Ecto neural progenitor cell (in vitro differentiated cells): Measurements from ENCODE around the gene TRIM62.

Experiments used
- DNase-seq: peaks from one replicate; pipeline ENCODE4 v3.0.0-alpha.2; 2018; ENCODE audit warnings: low spot score

Gene TRIM62

DNA sequence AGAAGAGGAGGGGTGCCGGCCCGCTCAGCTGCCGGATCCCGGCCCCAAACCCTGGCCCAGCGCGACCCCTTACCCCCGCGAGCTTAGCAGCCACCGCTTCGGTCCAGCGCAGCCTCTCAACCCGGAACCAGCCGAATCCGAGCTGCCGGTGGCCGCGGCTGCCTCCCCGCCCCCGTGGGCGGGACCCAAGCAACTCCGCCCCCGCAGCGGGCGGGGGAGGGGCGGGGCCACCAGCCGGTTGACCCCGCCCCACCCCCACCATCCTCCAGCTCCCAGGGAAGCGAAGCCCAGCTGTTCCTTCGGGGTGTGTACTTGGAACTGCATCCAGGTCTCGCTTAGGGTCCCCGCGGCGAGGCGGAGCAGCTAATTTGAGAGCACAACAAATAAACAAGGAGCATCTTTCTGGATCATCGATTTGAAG, at the start of gene TRIM62:
TRIM62 (minus strand) TSS at position 123 of the 421 bp plus-strand sequence. CDS start 611 bp downstream, outside the sequence.
- peak; percentile 89 for DNase-seq

DNA sequence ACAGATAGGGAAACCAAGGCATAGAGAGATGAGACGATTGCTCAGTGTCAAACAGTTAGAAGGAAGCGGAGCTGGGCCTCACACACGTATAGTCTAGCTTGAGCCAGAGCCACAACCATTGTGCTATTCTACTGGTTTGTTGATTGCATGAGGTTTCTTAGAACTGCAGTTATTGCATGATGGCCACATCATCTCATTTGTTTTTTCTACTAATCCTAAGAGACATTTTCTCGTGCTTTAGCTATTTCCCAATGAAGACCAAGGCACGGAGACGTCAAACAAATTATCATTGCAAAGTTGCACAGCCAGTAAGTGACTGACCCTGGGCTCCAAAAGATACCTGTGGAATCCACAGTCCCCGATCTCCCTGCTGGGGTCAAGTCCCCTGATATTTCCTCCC, 49.3 kb upstream of the TRIM62 start:
- DNase-seq, result no peak

DNA sequence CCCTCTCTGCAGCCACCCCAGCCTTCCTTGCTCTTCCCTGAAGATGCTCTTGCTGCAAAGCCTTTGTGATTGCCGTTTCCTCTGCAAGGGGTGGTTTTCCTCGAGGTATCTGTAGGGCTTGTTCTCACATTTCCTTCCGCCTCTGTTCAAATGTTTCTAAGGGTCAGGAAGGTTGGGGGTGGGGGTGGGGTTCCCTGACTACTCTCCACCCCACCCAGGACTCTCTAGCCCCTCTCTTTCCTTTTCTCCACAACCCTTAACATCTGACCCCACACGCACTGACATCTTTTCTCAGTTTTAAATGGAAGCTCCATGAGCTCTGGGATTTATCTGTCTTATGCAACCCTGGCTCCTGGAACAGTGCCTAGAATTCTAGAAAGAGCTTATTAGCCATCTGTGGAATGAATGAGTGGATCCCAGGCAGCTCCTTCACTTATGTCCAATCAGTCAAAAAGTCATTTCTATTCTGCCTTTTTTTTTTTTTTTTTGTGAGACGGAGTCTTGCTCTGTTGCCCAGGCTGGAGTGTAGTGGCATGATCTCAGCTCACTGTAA, 47.2 kb upstream of the TRIM62 start:
- DNase-seq, result no peak

DNA sequence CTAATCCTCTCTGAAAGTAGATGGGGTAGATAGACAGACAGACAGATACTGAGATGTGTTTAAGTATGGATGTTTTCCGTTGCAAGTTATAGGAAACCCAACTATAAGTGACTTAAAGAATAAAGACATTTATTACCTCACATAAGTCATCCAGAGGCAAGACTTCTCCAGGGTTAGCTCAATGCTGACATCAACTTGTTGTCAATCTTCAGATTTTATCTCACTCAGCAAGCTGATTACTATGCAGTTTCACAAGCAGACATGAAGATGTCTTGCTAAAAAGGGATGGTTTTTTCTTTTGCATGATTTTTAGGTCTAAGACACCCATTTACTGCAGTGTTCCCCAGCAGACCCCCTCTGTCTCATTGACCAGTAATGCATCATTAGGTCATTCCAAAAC, 43.7 kb upstream of the TRIM62 start:
- DNase-seq, result no peak

DNA sequence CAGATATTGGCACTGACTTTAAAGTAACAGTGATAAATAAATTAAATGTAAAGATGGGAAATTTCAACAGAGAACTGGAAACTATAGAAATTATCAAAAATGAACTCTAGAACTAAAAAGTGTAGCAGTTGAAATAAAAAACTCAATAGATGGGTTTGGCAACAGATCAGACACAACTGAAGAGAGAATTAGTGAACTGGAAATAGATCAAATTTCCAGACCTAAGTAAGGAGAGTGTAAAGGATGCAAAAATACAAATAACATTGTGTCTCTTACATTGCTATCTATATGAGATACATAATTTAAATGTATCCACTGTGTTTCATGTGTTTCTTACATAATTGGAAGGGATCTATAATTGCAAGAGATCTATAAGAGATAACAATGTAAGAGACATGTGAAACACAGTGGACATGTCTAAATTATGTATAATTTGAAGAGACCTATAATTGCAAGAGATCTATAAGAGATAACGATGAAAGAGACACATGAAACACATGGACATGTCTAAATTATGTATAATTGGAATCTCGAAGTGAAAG, 42.4 kb upstream of the TRIM62 start:
- no peak for DNase-seq

DNA sequence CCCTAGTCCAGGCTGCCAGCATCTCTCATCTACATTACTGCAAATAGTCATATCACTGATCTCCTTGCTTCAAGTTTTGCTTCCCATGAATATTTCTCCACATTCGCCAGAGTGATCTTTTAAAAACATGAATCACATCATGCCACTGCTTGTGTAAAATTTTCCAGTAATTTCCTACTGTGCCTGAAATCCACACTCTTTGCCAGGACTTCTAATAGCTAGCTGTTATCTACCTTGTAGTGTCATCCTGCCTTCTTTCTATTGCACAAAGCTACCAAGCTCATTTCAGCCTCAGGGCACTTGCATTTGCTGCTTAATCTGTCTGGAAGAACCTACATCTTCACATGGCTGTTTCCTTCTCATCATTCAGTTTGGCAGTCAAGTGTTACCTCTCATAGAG, 40.5 kb upstream of the TRIM62 start:
- DNase-seq, result no peak

DNA sequence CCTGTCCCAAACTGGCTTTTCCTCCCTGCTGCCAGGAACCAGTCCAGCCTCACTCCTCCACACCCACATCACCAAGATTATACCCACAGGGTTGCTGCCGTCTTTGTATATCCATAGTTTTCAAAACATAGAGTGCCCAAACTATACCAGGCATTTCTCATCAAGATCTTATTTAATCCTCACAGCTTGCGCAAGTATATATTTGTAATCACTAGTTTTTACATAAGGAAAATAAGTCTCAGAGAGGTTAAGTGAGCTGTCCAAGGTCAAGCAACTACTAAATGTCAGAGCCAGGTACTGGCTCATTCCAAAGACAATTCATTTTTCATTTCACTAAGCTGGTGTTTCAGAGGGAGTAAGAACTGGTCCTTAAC, 39.5 kb upstream of the TRIM62 start:
- no peak for DNase-seq

DNA sequence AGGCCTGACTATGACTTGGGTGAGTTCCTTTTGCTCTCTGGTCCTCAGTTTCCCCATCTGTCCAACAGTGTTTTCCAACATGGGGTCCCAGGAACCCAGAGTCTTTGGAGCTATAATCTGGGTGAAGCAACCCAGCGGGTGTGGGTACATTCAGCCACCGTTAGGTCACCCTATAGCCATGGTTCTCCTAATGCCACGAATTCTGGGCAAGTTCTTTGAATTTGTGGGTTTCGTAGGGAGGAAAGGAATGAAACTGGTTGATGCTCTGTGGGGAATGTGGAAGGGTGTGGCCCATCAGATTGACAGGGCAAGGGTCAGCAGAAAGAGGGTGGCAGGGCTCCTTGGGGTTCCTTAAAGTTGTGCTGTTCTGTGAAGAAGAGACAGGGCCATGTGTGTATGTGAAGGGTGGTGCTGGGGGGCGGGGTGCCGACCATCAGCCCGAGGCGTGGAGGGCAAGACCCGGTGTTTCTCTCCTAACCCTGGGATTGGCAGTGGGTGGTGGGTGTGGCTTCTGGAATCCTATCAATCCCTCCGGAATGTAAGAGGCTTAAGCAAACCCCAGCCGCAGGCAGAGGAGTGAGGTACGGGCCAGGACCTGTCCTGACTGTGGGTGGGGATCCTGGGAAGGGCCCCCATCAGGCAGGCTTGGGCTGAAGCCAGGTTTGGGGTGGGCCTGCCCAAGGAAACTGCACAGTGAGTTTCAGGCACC, 39.0 kb upstream of the TRIM62 start:
- peak; percentile 68 for DNase-seq

DNA sequence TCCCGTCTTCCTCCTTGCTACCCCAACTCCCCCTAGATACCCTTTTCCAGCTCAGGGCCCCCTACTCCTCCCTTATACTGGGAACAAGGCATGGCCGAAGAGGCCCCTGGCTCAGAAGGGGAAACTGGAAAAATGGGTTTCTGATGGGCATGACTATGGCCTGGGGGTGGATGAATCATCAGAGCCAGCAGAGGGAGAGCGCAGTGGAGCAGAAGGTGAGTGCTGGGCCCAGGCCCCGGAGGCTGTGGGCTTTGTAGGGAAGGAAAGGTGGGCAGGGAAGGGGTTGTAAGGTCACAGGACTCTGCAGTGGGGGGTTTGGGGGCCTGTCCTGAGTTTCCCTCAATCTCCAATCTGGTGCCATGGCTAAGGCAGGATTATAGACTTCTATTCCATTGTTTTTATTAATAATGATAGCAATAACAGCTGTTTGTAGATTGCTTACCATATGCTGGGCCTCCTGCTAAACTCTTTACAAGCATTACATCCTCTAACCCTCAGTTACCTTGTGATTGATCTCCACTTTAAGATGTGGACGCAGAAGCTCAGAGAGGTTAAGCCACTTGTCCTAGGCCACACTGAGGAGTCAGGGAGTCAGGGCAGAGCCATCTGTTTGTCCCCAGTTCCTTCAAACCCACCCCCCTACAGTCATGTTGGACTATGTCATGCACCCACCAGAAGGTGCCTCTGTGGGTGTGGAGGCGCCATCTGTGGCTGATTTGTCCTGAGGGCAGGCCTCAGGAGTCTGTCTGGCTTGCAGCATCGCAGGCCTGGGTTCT, 38.2 kb upstream of the TRIM62 start:
- DNase-seq, result no peak

DNA sequence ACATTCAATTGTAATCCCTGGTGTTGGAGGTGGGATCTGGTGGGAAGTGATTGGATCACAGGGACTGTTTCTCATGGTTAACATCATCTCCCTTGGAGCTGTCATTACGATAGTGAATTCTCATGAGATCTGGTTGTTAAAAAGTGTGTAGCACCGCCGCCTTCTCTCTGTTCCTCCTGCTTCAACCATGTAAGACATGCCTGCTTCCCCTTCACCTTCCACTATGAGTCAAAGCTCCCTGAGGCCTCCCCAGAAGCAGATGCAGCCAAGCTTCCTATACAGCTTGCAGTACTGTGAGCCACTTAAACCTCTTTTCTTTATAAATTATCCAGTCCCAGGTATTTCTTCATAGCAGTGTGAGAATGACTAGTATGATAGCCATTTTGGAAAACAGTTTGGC, 30.1 kb upstream of the TRIM62 start:
- no peak for DNase-seq

DNA sequence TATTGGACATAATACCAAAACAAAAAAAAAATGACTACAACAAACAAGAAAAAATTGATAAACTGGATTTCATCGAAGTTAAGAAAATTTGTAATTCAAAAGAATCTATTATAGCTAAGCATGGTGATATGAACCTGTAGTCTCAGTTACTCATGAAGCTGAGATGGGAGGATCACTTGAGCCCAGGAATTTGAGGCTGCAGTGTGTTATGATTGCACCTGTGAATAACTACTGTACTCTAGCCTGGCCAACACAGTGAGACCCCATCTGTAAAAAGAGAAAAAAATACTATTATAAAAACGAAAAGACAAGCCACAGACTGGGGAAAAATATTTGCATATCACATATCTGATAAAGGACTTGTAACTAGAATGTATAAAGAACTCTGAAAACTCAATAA, 24.5 kb upstream of the TRIM62 start:
- DNase-seq, result no peak

DNA sequence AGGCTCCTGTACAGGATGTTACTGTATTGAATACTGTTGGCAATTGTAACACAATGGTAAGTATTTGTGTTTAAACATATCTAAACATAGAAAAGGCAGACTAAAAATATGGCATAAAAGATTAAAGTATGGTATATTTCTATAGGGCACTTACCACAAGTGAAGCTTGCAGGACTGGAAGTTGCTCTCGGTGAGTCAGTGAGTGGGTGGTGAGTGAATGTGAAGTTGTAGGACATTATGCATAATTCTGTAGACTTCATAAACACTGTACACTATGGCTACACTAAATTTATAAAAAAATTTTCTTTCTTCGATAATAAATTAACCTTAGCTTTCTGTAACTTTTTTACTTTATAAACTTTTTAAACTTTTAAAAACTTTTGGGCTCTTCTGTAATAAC, 13.7 kb upstream of the TRIM62 start:
- no peak for DNase-seq

DNA sequence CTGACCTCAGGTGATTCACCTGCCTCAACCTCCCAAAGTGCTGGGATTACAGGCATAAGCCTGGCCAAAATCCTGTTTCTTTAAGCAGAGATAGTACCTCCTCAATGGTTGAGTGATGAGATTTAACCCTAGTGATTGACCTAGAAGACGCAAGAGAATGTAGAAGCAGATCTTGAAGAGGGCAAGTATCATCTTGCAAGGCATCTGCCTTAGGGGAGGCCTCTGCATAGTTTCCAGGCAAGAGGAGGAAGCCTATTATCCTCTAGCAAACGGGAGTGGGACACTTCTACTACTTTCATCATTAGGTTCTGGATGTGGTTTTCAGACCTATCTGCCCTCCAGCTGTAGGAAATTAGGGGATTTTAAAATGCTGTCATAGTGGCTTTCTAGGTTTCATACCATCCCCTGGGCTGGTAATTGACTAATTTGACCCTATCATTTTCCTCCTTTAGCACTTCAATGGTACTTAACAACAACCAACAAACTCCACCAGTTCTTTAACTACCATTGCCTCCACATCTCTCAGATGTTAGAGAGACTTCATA, 10.0 kb upstream of the TRIM62 start:
- DNase-seq, result no peak

DNA sequence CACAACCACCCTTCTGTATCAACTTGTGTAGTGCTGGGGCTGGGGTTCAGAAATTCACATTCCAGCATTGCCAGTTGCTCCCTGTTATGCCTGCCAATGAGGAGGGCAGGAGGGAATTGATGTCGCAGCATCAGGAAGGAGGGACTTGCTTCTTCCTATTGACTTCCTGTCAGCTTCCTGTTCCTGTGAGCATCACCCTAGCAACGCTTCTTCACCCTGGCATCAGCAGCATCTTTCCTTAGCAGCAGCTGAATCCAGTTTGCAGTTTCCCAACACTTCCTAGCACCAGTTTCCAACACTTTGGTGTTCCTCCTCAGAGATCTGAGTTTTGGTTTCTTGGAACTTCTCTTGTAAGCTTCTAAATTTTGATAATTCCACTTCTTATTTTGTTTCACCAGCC, 8.9 kb upstream of the TRIM62 start:
- no peak for DNase-seq

DNA sequence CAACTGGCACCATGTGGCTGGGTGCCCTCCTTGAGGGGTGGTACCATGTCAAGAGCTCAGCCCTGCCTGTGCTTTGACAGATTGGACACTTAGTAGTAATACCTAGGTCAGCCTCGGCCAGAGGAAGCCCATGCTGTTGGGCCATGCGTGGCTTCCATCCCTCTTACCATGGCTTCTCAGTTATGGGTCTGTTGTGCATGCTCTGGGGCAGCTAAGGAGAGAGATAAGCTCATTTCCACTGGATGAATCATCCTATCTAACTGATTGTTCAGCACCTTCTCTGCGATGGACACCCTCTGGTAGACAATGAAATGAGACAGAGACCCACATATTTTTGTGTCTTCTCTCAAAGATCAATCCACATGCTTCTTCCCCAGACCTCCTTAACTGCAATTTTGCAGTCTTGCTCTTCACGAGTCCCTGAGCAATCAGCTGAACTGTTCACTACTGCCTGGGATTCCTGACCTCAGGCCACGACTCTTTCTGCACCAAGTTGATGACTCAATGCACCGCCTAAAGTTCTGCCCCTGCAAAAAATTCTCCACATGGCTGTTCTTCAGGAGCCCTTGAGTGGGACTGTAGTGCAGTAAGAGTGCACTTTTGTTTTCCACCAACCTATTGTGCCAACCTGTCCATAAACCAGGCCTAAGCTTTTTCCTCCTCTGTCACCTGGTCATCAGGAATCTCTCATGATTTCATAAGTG, 6.9 kb upstream of the TRIM62 start:
- DNase-seq, result no peak

DNA sequence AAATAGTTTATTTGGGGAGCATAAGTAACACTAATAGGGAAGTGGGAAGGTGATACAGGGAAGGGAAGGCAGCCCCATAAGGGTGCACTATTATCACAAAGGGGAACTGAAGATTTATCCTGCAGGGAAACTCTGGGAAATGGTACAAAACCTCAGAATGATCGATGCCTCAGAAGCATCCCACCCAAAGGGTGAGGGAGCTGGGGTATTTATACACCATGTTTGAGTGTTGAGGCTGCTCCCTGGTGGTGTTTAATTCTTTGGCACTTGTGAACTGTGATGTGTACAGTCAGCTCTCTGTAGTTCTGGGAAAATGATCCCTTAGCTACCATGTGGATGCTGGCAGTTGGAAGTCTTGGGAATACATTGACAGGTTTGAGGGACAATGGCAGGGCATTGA, 5.1 kb upstream of the TRIM62 start:
- DNase-seq, result no peak

DNA sequence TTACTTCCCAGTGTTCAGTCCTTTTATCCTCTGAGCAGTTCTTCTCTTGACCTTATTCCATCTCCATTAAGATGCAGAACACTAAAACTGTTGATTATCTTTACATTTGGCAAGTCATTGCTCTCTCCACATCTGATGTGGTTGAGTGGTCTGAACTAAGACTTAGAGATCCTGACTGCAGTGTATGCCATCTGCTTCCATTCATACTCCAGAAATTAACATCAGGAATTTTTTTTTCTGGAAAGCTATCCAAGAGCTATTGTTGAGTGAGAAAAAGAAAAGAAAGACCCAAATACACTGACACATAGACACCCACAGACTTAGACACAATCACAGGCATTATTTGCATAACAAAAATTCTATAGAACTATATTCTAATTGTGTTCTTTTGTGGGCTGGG, 3.7 kb upstream of the TRIM62 start:
- no peak for DNase-seq

DNA sequence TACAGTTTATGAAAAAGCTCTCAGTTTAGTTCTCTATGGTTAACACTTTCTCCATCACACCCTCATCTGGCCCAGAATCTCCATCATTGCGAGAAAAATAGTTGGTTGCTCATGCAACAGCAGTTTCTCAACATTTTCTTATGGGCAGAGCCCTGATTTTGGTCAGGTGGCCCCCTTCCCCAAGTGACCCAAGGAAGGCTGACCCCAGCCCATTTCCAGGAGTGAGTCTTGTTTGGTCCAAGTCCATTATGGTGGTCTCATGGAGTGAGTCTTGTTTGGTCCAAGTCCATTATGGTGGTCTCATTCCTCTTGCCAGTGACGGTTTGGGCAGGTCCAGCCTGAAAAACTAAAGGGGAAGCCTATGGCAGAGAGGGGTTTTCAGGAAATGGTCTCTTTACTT, 1.5 kb upstream of the TRIM62 start:
- DNase-seq, result no peak

DNA sequence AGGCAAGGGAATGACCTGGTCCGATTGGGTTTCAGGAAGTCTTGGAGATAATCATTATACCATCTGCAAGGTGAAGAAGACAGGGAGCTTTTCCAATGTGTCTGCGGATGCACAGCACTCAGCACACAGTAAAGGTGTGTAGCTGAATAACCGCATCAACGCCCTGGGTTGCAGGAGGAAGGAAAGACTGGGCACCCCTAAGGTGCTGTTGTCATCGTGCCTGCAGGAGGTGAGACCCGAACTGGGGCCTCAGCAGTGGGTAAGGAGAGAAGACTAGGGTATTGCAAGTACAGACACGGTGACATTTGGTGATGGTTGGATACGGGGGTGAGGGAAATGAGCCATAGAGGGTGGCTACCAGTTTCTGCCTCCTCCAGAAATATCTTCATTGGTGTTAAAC, 1.1 kb upstream of the TRIM62 start:
- DNase-seq, result no peak

DNA sequence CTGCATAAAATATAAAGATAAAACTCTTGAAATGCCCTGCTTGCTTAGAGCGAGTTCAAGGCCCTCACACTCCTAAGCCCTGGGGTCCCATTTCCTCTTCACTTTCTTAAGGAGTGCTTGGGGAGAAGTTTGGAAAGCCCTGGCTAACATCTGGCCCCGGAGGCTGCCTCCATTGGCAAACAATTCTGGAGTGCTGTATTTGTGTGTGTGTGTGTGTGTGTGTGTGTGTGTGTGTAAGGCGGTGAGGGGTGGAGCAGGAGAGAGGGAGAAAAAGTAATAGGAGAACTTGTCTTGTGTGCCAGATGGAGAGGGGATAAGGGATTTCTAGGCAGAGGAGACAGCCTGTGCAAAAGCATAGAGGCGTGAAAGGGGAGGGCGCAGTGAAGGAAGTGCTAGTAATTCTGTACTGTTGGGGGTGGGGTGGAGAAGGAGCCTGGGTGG, 578 bp upstream of the TRIM62 start:
- DNase-seq, result no peak

DNA sequence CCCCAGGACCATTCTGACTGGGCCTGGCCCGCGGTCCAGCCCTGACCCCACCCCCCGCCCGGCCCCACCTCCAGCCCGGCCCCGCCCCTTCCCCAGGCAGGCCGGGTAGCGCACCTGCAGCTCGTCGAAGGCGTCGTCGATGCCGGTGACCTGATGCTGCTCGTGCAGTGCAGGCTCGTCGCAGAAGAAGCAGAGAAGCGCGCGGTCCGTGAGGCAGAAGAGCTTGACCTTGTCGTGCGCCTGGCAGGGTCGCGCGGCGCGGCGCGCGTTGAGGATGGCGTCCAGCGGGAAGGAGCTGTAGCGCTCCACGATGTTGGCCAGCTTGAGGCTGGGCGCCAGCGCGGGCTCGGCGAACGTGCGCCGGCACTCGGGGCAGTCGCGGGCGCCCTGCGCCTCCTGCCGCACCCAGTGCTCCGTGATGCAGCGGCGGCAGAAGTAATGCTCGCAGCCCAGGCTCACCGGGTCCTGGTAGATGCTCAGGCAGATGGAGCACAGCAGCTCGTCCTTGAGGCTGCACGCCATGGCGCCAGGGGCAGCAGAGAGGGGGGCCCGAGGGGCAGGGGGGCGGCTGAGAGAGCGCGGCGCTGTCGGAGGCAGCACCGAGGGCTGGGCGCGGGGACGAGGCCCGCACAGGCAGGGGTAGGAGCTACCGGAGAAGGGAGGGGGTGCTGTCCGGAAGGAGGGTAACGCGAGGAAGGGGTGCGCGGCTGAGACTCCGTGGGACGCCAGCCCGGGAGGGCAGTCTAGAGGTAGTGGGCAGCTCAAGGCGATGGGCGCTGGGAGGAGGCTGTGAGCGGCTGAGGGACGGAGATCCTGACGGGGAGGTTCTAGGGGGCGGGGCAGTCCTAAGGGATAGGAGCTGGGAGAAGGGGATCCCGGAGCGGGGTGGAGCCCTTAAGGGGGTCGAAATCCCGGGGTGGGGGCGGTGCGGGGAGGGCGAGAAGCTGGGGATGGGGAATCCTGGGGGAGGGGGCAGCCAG, 642 bp downstream of the TRIM62 start:
- peak; percentile 93 for DNase-seq
